GM19397 (cell line): ENCODE results near the gene CEP128.

Experiments used
- ATAC-seq: cut with Tn5 transposase; IDR thresholded peaks from one replicate; pipeline ENCODE4 v1.9.1; 2021; ENCODE audit warnings: mild to moderate bottlenecking, moderate library complexity; ENCODE audit not compliant: unreplicated experiment

CEP128 gene

GRCh38 chr14:80498533-80498932 is 443.0 kb downstream of the CEP128 start:
- no peak for ATAC-seq

GRCh38 chr14:80496090-80496489 is 445.4 kb downstream of the CEP128 start:
- no peak for ATAC-seq

- no peak for ATAC-seq
Observed at GRCh38 chr14:80494769-80495168, 446.8 kb downstream of the CEP128 start.

- ATAC-seq: no peak
Observed at GRCh38 chr14:80493620-80494019, 447.9 kb downstream of the CEP128 start.

- peak; percentile 6 for ATAC-seq
Observed at GRCh38 chr14:80491650-80492049, 449.9 kb downstream of the CEP128 start.

GRCh38 chr14:80491131-80491530 is 450.4 kb downstream of the CEP128 start:
- peak; percentile 95 for ATAC-seq

GRCh38 chr14:80489513-80489912 is 452.0 kb downstream of the CEP128 start:
- no peak for ATAC-seq

GRCh38 chr14:80485764-80486163 is 455.8 kb downstream of the CEP128 start:
- no peak for ATAC-seq

- no peak for ATAC-seq
Observed at GRCh38 chr14:80483331-80483730, 458.2 kb downstream of the CEP128 start.

GRCh38 chr14:80477388-80478160 is 464.0 kb downstream of the CEP128 start:
- ATAC-seq: no peak

- ATAC-seq: no peak
Observed at GRCh38 chr14:80475074-80475473, 466.5 kb downstream of the CEP128 start.

GRCh38 chr14:80468331-80469122 is 473.0 kb downstream of the CEP128 start:
- ATAC-seq: no peak

GRCh38 chr14:80465546-80466220 is 475.9 kb downstream of the CEP128 start:
- ATAC-seq: no peak

GRCh38 chr14:80464531-80465149 is 476.9 kb downstream of the CEP128 start:
- no peak for ATAC-seq

- no peak for ATAC-seq
Observed at GRCh38 chr14:80456209-80456608, 485.3 kb downstream of the CEP128 start.

- no peak for ATAC-seq
Observed at GRCh38 chr14:80455031-80455430, 486.5 kb downstream of the CEP128 start.

GRCh38 chr14:80448267-80448666 is 493.3 kb downstream of the CEP128 start:
- no peak for ATAC-seq

GRCh38 chr14:80447392-80447791 is 494.1 kb downstream of the CEP128 start:
- ATAC-seq: no peak
